ENCODE measurements around the gene P4HB.

P4HB gene

DNA sequence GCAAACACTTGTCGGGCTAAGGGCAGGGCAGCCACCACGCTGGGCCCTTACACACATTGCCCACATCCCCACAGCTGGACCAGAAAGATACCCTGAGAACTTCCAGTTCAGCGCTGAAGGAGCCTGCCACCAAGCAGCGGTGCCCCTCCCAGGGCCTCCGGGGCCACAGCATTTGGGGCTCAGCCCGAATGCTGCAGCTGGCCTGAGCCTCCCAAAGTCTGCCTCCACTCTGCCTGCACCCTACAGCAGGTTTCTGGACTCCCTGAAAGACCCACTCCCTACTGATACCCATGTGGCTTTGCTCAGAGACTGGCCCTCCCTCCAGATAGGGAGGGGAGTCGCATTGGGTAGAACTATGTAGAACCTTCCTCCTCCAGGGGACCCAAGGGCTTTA, 28.8 kb downstream of the P4HB start:
- DNase-seq (ENCODE audit: low read depth), result no peak

DNA sequence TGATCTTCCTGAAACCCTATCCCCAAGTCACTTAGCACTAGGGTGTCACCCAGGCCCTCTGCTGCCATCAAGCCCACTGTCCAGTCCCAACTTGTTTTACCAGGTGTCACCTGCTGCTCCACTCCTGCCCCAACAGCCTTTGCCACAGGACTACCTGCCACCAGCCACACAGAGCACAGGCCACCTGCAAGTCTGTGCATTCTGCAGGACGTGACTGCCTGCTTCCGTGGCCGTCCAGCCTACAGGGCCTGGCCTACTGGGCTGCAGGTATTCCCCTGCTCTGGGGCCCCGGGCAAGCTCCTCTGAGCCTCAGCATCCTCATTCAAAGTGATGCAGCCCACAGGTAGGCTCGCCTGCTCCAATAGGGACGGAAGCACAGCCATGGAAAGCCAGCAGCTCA, 30.5 kb downstream of the P4HB start:
- no peak for DNase-seq (ENCODE audit: low read depth)

- DNase-seq (ENCODE audit: low read depth), result no peak
Observed at GRCh38 chr17:81828656-81829055, 31.7 kb downstream of the P4HB start.

GRCh38 chr17:81825841-81826466, 34.4 kb downstream of the P4HB start:
- DNase-seq (ENCODE audit: low read depth), result no peak

DNA sequence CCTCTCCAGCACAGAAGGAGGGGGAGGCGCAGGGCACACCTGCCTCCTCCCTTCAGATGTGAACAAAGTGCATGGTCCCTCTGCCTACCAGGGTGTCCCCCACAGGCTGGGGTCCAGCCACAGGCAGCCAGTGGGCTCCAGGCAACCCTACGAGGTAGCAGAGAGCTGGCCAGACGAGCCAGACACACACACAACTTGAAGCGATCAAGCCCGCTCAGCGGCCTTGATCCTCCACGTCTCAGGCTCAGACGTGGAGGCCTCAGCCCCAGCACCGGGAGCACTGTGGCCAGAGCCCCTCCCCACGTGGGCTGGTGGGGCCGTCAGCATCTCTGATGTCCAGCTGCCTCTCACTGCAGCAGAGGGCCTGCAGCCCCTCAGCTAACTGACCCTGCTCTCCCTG, 35.7 kb downstream of the P4HB start:
- no peak for DNase-seq (ENCODE audit: low read depth)

- DNase-seq (ENCODE audit: low read depth), result no peak
Observed at GRCh38 chr17:81823820-81824550, 36.4 kb downstream of the P4HB start.

- no peak for DNase-seq (ENCODE audit: low read depth)
Observed at GRCh38 chr17:81822996-81823819, 37.1 kb downstream of the P4HB start.

DNA sequence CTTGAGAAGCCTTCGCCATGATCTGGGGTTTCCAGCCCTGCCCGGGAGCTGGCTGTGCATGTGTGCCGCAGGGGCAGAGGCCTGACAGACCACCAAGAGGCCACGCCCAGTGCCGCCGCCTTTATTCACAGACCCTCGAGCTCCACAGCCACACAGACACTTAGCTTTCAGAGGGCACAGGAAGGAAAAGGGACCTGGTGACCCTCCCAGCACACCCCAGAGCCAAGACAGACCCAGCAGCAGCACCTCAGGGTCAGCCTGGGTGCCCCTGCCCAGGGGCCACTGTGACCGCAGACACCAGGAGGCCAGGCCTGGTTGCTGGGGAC, 38.1 kb downstream of the P4HB start:
- DNase-seq (ENCODE audit: low read depth), result no peak

DNA sequence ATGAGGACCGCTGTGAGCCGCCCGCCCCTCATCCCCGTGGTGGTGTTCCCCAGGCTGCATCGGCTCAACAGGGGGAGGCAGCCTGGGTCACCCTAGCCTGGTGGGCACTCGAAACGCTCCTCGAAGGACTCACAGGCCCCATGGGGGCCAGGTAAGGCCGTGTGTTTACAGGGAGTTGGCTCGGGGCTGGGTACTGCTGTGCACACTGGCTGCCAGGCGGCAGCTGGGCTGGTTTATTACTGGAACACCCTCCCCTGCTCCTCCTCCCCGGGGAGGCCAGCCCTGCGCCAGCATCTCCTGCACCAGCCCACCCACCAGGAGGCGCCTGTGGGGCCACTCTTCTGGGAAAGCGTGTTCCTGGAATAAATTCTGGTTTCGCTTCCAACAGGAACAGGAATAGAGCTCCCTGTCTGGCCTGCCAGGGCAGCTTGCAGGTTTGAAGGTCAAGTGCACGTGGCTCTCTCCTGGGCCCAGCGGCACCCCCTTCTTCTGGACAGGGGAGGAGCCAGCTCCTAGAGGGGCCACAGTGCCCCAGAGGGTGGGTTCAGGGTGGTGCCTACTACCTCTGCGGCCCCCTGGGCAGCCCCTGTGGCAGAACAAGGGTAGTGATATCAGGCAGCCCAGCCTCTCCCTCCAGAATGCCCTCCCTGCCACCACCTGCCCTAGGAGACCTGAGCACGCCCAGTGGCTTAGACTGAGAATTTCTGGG, 38.6 kb downstream of the P4HB start:
- no peak for DNase-seq (ENCODE audit: low read depth)

GRCh38 chr17:81821147-81821546, 39.2 kb downstream of the P4HB start:
- no peak for DNase-seq (ENCODE audit: low read depth)

DNA sequence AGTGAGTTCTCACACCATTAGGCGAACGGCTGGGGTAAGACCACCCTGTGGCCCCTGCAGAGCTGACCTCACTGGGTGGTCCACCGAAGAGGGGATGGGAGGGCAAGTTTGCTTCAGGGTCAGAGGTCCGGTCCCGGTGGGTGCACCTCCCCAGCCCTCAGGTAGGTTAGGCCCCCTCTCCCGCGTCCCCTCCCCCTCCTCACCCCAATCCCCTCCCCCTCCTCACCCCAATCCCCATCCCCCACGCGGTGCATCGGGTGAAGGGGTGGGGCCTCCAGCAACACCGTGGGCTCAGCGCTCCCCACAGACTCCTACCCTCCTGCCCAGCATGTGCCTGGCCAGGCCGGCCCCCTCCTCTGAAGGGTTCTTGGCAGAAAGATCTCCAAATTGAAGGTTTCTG, 40.6 kb downstream of the P4HB start:
- no peak for DNase-seq (ENCODE audit: low read depth)

- no peak for DNase-seq (ENCODE audit: low read depth)
Observed at GRCh38 chr17:81817758-81818147, 42.6 kb downstream of the P4HB start.

- DNase-seq (ENCODE audit: low read depth), result no peak
Observed at GRCh38 chr17:81815646-81815986, 44.7 kb downstream of the P4HB start.

GRCh38 chr17:81814748-81815645, 45.3 kb downstream of the P4HB start:
- no peak for DNase-seq (ENCODE audit: low read depth)

- no peak for DNase-seq (ENCODE audit: low read depth)
Observed at GRCh38 chr17:81813861-81814683, 46.3 kb downstream of the P4HB start.

DNA sequence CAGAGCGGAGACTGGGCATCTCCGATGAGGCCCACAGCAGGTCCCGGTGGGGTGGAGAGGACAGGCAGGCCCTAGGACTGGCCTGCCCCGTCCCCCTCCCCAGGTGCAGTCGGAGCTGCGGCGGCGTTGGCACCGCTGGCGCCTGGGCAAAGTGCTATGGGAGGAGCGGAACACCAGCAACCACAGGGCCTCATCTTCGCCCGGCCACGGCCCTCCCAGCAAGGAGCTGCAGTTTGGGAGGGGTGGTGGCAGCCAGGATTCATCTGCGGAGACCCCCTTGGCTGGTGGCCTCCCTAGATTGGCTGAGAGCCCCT, 47.0 kb downstream of the P4HB start:
- no peak for DNase-seq (ENCODE audit: low read depth)

GRCh38 chr17:81812571-81813370, 47.6 kb downstream of the P4HB start:
- DNase-seq (ENCODE audit: low read depth), result no peak

DNA sequence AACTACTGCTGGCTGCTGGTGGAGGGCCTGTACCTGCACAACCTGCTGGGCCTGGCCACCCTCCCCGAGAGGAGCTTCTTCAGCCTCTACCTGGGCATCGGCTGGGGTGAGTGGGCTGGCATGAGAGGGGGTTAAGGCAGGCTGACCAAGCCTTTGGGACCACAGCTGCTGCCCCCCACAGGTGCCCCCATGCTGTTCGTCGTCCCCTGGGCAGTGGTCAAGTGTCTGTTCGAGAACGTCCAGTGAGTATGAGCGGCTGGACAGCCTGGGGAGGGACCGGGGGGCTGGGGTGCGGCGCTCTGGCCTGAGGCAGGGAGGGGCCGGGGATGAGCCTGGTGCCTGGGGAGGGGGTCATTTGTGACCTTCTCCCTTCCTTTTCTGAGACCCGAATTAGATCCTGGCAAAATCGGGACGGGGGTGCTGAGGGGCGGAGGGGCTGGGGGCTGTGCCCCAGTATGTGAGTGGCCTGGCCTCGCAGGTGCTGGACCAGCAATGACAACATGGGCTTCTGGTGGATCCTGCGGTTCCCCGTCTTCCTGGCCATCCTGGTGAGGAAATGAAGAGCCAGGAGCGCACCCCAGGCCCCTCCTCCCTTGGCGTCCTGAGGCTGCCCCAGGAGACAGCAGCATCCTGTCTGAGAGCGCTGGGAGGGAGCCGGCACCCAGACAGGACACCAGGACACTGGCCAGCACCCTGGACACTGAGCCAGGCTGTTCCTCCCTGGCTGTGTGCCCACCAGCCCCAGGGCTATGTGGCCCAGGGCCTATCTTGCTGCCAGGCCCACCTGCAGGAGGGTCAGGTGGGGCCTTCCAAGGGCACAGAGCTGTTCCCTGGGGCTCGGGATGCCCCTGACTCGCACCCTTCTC, 48.4 kb downstream of the P4HB start:
- DNase-seq (ENCODE audit: low read depth), result no peak

Measured in stimulated activated CD8-positive, alpha-beta memory T cell treated with anti-CD3 and anti-CD28 coated beads, Interleukin-15, amount 100 ng/mL, for 1 hour (primary cell).